MM.1S (cell line): ENCODE results near the gene AZU1.

ENCODE experiments used
- DNase-seq: peaks from one replicate; pipeline ENCODE4 v3.0.0-alpha.2; 2015
- H2AFZ ChIP-seq: fragments of 300-600 bp; sonication (generic); 2 replicates; pipeline ENCODE4 v1.6.0; 2016; ENCODE audit warnings: antibody characterized with exemption, low read length
- H3F3A ChIP-seq: fragments of 300-600 bp; sonication (generic); 2 replicates; pipeline ENCODE4 v1.6.1; 2016; ENCODE audit warnings: mild to moderate bottlenecking, antibody characterized with exemption, low read length, moderate library complexity, mixed read lengths; ENCODE audit not compliant: insufficient read depth
- H3K27ac ChIP-seq: fragments of 300-600 bp; sonication (generic); 2 replicates; pipeline ENCODE4 v1.5.1; 2016; ENCODE audit warnings: mild to moderate bottlenecking, low read length
- H3K27me3 ChIP-seq: fragments of 300-600 bp; sonication (generic); replicated peaks from 2 replicates; pipeline ENCODE4 v1.6.0; 2016; ENCODE audit warnings: low read length; ENCODE audit not compliant: insufficient read depth
- H3K36me3 ChIP-seq: fragments of 300-600 bp; sonication (generic); replicated peaks from 2 replicates; pipeline ENCODE4 v1.6.1; 2016; ENCODE audit warnings: mild to moderate bottlenecking, low read length, mixed read lengths; ENCODE audit not compliant: insufficient read depth
- H3K4me1 ChIP-seq: fragments of 300-600 bp; sonication (generic); 2 replicates; pipeline ENCODE4 v1.6.1; 2016; ENCODE audit warnings: low read length, mixed read lengths
- H3K4me2 ChIP-seq: fragments of 300-600 bp; sonication (generic); 2 replicates; pipeline ENCODE4 v1.6.0; 2016; ENCODE audit warnings: low read depth, low read length
- H3K4me3 ChIP-seq: fragments of 300-600 bp; sonication (generic); 2 replicates; pipeline ENCODE4 v1.5.1; 2016; ENCODE audit warnings: low read length, mixed read lengths
- H3K79me2 ChIP-seq: fragments of 300-600 bp; sonication (generic); 2 replicates; pipeline ENCODE4 v1.6.1; 2016; ENCODE audit warnings: mixed run types, low read length, mixed read lengths
- H3K9ac ChIP-seq: fragments of 300-600 bp; sonication (generic); 2 replicates; pipeline ENCODE4 v1.6.1; 2016; ENCODE audit warnings: low read length, mixed read lengths
- H3K9me2 ChIP-seq: fragments of 300-600 bp; sonication (generic); replicated peaks from 2 replicates; pipeline ENCODE4 v1.6.1; 2016; ENCODE audit warnings: mild to moderate bottlenecking, low read length, mixed read lengths; ENCODE audit not compliant: insufficient read depth
- H3K9me3 ChIP-seq: fragments of 300-600 bp; sonication (generic); replicated peaks from 2 replicates; pipeline ENCODE4 v1.6.1; 2016; ENCODE audit warnings: mild to moderate bottlenecking, low read length, mixed read lengths; ENCODE audit not compliant: insufficient read depth
- H4K20me1 ChIP-seq: fragments of 300-600 bp; sonication (generic); 2 replicates; pipeline ENCODE4 v1.6.1; 2016; ENCODE audit warnings: mild to moderate bottlenecking, low read length, moderate library complexity, mixed read lengths; ENCODE audit not compliant: insufficient read depth
- EZH2 ChIP-seq: fragments of 300-600 bp; sonication (generic); optimal IDR thresholded peaks from 2 replicates; pipeline ENCODE3; 2017; ENCODE audit warnings: low read depth, mild to moderate bottlenecking, antibody characterized with exemption, low read length, mixed read lengths
- EZH2phosphoT487 ChIP-seq: fragments of 300-600 bp; sonication (generic); IDR thresholded peaks from 2 replicates; pipeline ENCODE4 v1.6.1; 2018; ENCODE audit warnings: antibody characterized with exemption, low read length
- TF ChIP-seq, protein P1 (sequence below): fragments of 300-600 bp; sonication (generic); IDR thresholded peaks from 2 replicates; pipeline ENCODE4 v1.5.1; 2016; ENCODE audit warnings: antibody characterized with exemption, low read length, mixed read lengths

Gene AZU1

DNA sequence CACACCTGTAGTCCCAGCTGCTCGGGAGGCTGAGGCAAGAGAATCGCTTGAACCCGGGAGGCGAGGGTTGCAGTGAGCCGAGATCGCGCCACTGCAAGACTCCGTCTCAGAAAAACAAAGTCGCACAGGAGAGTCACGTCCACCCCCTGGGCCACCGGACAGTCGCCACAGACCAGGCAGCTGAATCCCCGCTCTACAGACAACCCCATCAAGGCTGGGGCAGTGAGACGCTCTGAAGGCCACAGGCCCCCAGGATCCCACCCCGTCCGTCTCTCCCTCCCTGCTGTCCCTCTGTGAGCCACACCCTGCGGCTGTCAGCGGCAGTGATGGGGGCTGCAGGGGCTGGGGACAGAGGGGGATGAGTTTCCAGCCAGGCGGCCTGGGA lies 45.8 kb upstream of the AZU1 start:
- TF ChIP-seq EZH2phosphoT487 (0 out of 2 replicates have a peak, but pooled peaks have one; percentile 11), EZH2 (no peak)
- no peak overlapping the region for H3K4me2 ChIP-seq

DNA sequence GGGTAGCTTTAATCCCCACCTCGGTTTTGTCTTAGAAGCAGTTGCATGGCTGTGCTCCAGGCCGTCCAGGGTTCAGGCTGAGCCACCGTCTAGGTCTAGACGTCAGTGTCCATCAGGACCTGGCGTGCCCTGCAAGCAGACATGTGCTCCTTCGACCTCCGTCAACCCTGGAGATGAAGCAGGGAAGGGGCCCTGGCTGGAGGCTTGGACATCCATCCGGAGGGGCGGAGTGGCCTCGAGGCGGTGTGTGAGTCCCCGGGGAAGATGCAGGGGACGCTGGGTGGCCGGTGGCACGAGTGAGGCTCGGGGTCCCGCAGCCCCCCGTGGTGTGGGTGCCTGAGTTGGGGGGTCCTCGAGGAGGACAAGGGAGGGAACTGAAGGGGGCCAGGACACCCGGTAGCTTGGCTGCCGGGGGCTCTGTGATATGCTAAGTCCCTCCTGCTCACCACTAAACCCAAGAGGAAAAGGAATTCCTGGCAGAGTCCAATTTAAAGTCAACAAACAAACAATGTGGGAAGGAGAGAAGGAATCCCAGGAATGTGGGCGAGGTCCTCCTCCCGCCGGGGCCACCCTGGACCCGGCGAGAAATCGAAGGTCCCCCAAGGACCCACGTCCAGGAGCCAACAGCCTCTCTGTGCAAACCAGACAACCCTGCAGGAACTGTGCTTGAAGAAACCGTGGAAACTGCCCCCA lies 45.3 kb upstream of the AZU1 start:
- H3K9me3 ChIP-seq: no peaks in the 10 kb centered on the region
- H3K9ac ChIP-seq: no peak overlapping the region
- DNase-seq: no peak
- H3K79me2 ChIP-seq: no peaks in the 10 kb centered on the region
- peaks cover 73% of the 10 kb centered on the region for H3K27me3 ChIP-seq
- H3K4me2 ChIP-seq: no peak overlapping the region
- TF ChIP-seq EZH2 (no peak), EZH2phosphoT487 (0 out of 2 replicates have a peak, but pooled peaks have one; percentile 13)
- no peaks in the 10 kb centered on the region for H3K4me1 ChIP-seq
- no peak overlapping the region for H2AFZ ChIP-seq
- H3K36me3 ChIP-seq: no peaks in the 10 kb centered on the region
- H3K9me2 ChIP-seq: no peaks in the 10 kb centered on the region
- no peaks in the 10 kb centered on the region for H4K20me1 ChIP-seq
- no peaks in the 10 kb centered on the region for H3F3A ChIP-seq
- H3K4me3 ChIP-seq: no peak overlapping the region
- H3K27ac ChIP-seq: no peak overlapping the region

More for the DNA sequence above, 45.8 kb upstream of the AZU1 start:
- Histone ChIP-seq H2AFZ (no peak overlapping the region), H3K9ac (no peak overlapping the region), H4K20me1 (no peaks in the 10 kb centered on the region), H3K27ac (no peak overlapping the region), H3K9me2 (no peaks in the 10 kb centered on the region), H3F3A (no peaks in the 10 kb centered on the region), H3K79me2 (no peaks in the 10 kb centered on the region), H3K36me3 (no peaks in the 10 kb centered on the region), H3K4me1 (no peaks in the 10 kb centered on the region), H3K27me3 (peaks cover 77% of the 10 kb centered on the region), H3K4me3 (no peak overlapping the region), H3K9me3 (no peaks in the 10 kb centered on the region)
- DNase-seq: no peak

DNA sequence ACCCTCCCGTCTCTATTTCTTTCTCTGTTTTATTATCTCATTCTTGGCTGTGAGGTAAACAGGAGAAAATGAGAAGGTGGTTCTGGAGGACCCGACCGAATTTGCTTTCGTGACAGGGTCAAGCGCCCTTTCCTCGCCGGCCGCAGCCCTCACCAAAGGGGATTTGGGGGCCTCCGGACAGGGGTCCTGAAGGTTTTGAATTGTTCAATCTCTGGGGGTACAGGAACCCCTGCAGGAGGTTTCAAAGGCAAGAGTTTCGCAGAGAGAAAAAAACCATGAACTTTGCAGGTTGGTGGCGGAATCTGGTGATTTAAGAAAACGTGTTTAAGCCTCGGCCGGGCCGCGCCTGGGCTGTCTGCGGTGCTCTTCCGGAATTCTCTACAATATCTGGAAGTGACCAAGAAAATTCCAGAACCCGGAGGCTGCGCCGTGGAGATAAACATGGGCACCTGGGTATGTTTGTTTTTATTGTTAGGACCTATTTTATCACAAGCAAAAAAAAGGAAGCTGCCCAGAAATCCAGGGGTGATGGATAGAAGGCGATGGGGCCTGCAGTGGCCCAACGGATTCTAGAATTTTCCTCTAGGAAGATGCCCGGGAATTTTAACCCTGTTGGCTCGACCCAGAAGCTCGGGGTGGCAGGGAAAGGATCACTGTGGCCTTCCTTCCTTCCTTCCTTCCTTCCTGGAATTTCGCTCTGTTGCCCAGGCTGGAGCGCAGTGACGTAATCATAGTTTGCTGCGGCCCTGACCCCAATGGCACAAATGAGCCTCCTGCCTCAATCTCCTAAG lies 44.6 kb upstream of the AZU1 start:
- H3K4me3 ChIP-seq: no peak overlapping the region
- no peaks in the 10 kb centered on the region for H3K9me3 ChIP-seq
- DNase-seq: no peak
- no peak overlapping the region for H3K4me2 ChIP-seq
- H2AFZ ChIP-seq: no peak overlapping the region
- no peak overlapping the region for H3K27ac ChIP-seq
- H4K20me1 ChIP-seq: no peaks in the 10 kb centered on the region
- H3K27me3 ChIP-seq: peaks cover 68% of the 10 kb centered on the region
- no peaks in the 10 kb centered on the region for H3K4me1 ChIP-seq
- H3K9ac ChIP-seq: no peak overlapping the region
- H3K36me3 ChIP-seq: no peaks in the 10 kb centered on the region
- TF ChIP-seq EZH2phosphoT487 (no peak), EZH2 (no peak)
- TF ChIP-seq, protein P1, sequence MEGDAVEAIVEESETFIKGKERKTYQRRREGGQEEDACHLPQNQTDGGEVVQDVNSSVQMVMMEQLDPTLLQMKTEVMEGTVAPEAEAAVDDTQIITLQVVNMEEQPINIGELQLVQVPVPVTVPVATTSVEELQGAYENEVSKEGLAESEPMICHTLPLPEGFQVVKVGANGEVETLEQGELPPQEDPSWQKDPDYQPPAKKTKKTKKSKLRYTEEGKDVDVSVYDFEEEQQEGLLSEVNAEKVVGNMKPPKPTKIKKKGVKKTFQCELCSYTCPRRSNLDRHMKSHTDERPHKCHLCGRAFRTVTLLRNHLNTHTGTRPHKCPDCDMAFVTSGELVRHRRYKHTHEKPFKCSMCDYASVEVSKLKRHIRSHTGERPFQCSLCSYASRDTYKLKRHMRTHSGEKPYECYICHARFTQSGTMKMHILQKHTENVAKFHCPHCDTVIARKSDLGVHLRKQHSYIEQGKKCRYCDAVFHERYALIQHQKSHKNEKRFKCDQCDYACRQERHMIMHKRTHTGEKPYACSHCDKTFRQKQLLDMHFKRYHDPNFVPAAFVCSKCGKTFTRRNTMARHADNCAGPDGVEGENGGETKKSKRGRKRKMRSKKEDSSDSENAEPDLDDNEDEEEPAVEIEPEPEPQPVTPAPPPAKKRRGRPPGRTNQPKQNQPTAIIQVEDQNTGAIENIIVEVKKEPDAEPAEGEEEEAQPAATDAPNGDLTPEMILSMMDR: no peak
- H3F3A ChIP-seq: no peaks in the 10 kb centered on the region
- H3K9me2 ChIP-seq: no peaks in the 10 kb centered on the region
- no peaks in the 10 kb centered on the region for H3K79me2 ChIP-seq

DNA sequence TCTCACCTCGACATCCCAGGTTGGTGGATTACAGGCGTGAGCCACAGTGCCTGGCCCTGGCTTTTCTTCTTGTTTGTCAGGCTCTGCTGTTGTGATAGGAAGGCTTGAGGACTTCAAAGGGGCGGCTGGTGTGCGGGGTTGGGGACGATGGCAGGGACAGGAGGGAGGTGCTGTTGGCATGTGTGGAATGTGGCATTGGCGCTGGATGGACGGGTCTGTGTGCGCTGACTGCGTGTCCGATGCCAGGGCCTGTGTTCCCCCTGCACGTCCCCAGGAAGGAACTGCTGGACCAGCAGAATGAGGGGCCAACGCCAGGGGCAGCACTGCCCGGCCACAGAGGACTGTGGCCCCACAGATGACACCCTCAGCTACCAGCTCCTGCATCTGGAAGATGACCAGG lies 43.1 kb upstream of the AZU1 start:
- TF ChIP-seq EZH2phosphoT487: no peak
- TF ChIP-seq EZH2: no peak
- TF ChIP-seq, protein P1: no peak
- Histone ChIP-seq H3F3A (no peaks in the 10 kb centered on the region), H3K4me2 (no peak overlapping the region), H3K79me2 (no peaks in the 10 kb centered on the region), H3K9me2 (no peaks in the 10 kb centered on the region), H3K9me3 (no peaks in the 10 kb centered on the region), H3K4me1 (no peaks in the 10 kb centered on the region), H3K27me3 (peaks cover 68% of the 10 kb centered on the region), H3K36me3 (no peaks in the 10 kb centered on the region), H4K20me1 (no peaks in the 10 kb centered on the region), H3K9ac (no peak overlapping the region), H2AFZ (no peak overlapping the region), H3K27ac (no peak overlapping the region), H3K4me3 (no peak overlapping the region)
- no peak for DNase-seq
